Effector memory CD4-positive, alpha-beta T cell (primary cell): ENCODE results near the gene TP53BP1.

Source experiments
- DNase-seq, 3 donors: peaks; one replicate each; pipeline ENCODE4 v3.0.0-alpha.2; 2020
- H3K27ac ChIP-seq: 2 replicates; pipeline ENCODE4 v1.7.0; 2013; ENCODE audit warnings: mild to moderate bottlenecking, low read length, moderate library complexity; ENCODE audit not compliant: insufficient read depth, poor library complexity, severe bottlenecking
- H3K27me3 ChIP-seq: replicated peaks from 2 replicates; pipeline ENCODE4 v1.7.0; 2013; ENCODE audit warnings: mild to moderate bottlenecking, low read length; ENCODE audit not compliant: insufficient read depth, control insufficient read depth, poor library complexity, severe bottlenecking
- H3K36me3 ChIP-seq: 2 replicates; pipeline ENCODE4 v1.7.0; 2013; ENCODE audit warnings: mild to moderate bottlenecking, low read length, moderate library complexity; ENCODE audit not compliant: control insufficient read depth, insufficient read depth
- H3K4me1 ChIP-seq: 2 replicates; pipeline ENCODE4 v1.7.0; 2013; ENCODE audit warnings: low read length, mild to moderate bottlenecking; ENCODE audit not compliant: control insufficient read depth, insufficient read depth, poor library complexity, severe bottlenecking
- H3K4me3 ChIP-seq: 2 replicates; pipeline ENCODE4 v1.7.0; 2013; ENCODE audit warnings: low read length, low read depth, mild to moderate bottlenecking; ENCODE audit not compliant: insufficient read depth, poor library complexity, severe bottlenecking
- H3K9me3 ChIP-seq: 2 replicates; pipeline ENCODE4 v1.7.0; 2013; ENCODE audit warnings: mild to moderate bottlenecking, low read length, moderate library complexity; ENCODE audit not compliant: control insufficient read depth

The TP53BP1 gene

GRCh38 chr15:43511012-43511885, 18.3 kb upstream of the TP53BP1 start:
- no peak for DNase-seq

GRCh38 chr15:43510200-43511011, 17.4 kb upstream of the TP53BP1 start:
- peak; percentile 96 to 97 (median 97) for DNase-seq
- no peaks in the 10 kb centered on the region for H3K36me3 ChIP-seq
- peak overlapping the region; percentile 83 for H3K27ac ChIP-seq
- no peaks in the 10 kb centered on the region for H3K9me3 ChIP-seq
- no peaks in the 10 kb centered on the region for H3K27me3 ChIP-seq
- peaks cover 29% of the 10 kb centered on the region for H3K4me1 ChIP-seq
- peak overlapping the region; percentile 72 for H3K4me3 ChIP-seq

More at GRCh38 chr15:43511012-43511885, 18.3 kb upstream of the TP53BP1 start:
- H3K27me3 ChIP-seq = no peaks in the 10 kb centered on the region
- H3K9me3 ChIP-seq = no peaks in the 10 kb centered on the region
- H3K4me3 ChIP-seq = peak overlapping the region; percentile 72
- no peaks in the 10 kb centered on the region for H3K36me3 ChIP-seq
- H3K27ac ChIP-seq = peak overlapping the region; percentile 83
- H3K4me1 ChIP-seq = peaks cover 29% of the 10 kb centered on the region

- H3K36me3 ChIP-seq = no peaks in the 10 kb centered on the region
- no peak for DNase-seq
- peak overlapping the region; percentile 83 for H3K27ac ChIP-seq
- H3K9me3 ChIP-seq = no peaks in the 10 kb centered on the region
- peak overlapping the region; percentile 72 for H3K4me3 ChIP-seq
- H3K27me3 ChIP-seq = no peaks in the 10 kb centered on the region
- peaks cover 29% of the 10 kb centered on the region for H3K4me1 ChIP-seq
These were observed 16.8 kb upstream of the TP53BP1 start for GRCh38 chr15:43509660-43510199.

- H3K4me1 ChIP-seq = peaks cover 26% of the 10 kb centered on the region
These were observed 16.2 kb upstream of the TP53BP1 start for GRCh38 chr15:43508991-43509659.

GRCh38 chr15:43508421-43508820, 15.5 kb upstream of the TP53BP1 start:
- no peak for DNase-seq
- Histone ChIP-seq H3K4me1 (peaks cover 22% of the 10 kb centered on the region), H3K27ac (no peak overlapping the region), H3K4me3 (no peak overlapping the region), H3K27me3 (no peaks in the 10 kb centered on the region), H3K36me3 (no peaks in the 10 kb centered on the region), H3K9me3 (no peaks in the 10 kb centered on the region)

More at GRCh38 chr15:43508991-43509659, 16.2 kb upstream of the TP53BP1 start:
- H3K27ac ChIP-seq = no peak overlapping the region
- H3K9me3 ChIP-seq = no peaks in the 10 kb centered on the region
- H3K27me3 ChIP-seq = no peaks in the 10 kb centered on the region
- H3K36me3 ChIP-seq = no peaks in the 10 kb centered on the region
- no peak overlapping the region for H3K4me3 ChIP-seq
- DNase-seq = no peak

- Histone ChIP-seq H3K27me3 (no peaks in the 10 kb centered on the region), H3K4me3 (no peak overlapping the region), H3K27ac (no peak overlapping the region), H3K9me3 (no peaks in the 10 kb centered on the region), H3K4me1 (peaks cover 13% of the 10 kb centered on the region), H3K36me3 (no peaks in the 10 kb centered on the region)
- no peak for DNase-seq
These were observed 12.8 kb upstream of the TP53BP1 start for GRCh38 chr15:43505738-43506137.

GRCh38 chr15:43499635-43500034, 6.7 kb upstream of the TP53BP1 start:
- no peak for DNase-seq
- no peaks in the 10 kb centered on the region for H3K36me3 ChIP-seq
- H3K4me1 ChIP-seq = no peaks in the 10 kb centered on the region

GRCh38 chr15:43498990-43499389, 6.0 kb upstream of the TP53BP1 start:
- DNase-seq = no peak
- H3K27ac ChIP-seq = no peak overlapping the region
- H3K27me3 ChIP-seq = no peaks in the 10 kb centered on the region
- H3K36me3 ChIP-seq = no peaks in the 10 kb centered on the region
- no peak overlapping the region for H3K4me3 ChIP-seq
- no peaks in the 10 kb centered on the region for H3K9me3 ChIP-seq
- no peaks in the 10 kb centered on the region for H3K4me1 ChIP-seq

More at GRCh38 chr15:43499635-43500034, 6.7 kb upstream of the TP53BP1 start:
- H3K27ac ChIP-seq = no peak overlapping the region
- no peaks in the 10 kb centered on the region for H3K27me3 ChIP-seq
- no peaks in the 10 kb centered on the region for H3K9me3 ChIP-seq
- H3K4me3 ChIP-seq = no peak overlapping the region

GRCh38 chr15:43493703-43494472, 932 bp upstream of the TP53BP1 start:
- peak overlapping the region; percentile 92 for H3K27ac ChIP-seq
- H3K9me3 ChIP-seq = no peaks in the 10 kb centered on the region
- no peaks in the 10 kb centered on the region for H3K27me3 ChIP-seq
- peaks cover 4% of the 10 kb centered on the region for H3K36me3 ChIP-seq
- peaks cover 13% of the 10 kb centered on the region for H3K4me1 ChIP-seq
- H3K4me3 ChIP-seq = peak overlapping the region; percentile 91
- no peak for DNase-seq
